ENCODE measurements around the gene CLDN4.
A peak's percentile ranks its signal among the peaks of the same experiment; 100 is the strongest.
"Not testable (repeated sequence)": the region's sequence is repeated elsewhere in the genome, so short reads cannot be mapped to it uniquely, and the experiment has no call there.

Gene CLDN4, protein sequence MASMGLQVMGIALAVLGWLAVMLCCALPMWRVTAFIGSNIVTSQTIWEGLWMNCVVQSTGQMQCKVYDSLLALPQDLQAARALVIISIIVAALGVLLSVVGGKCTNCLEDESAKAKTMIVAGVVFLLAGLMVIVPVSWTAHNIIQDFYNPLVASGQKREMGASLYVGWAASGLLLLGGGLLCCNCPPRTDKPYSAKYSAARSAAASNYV

DNA sequence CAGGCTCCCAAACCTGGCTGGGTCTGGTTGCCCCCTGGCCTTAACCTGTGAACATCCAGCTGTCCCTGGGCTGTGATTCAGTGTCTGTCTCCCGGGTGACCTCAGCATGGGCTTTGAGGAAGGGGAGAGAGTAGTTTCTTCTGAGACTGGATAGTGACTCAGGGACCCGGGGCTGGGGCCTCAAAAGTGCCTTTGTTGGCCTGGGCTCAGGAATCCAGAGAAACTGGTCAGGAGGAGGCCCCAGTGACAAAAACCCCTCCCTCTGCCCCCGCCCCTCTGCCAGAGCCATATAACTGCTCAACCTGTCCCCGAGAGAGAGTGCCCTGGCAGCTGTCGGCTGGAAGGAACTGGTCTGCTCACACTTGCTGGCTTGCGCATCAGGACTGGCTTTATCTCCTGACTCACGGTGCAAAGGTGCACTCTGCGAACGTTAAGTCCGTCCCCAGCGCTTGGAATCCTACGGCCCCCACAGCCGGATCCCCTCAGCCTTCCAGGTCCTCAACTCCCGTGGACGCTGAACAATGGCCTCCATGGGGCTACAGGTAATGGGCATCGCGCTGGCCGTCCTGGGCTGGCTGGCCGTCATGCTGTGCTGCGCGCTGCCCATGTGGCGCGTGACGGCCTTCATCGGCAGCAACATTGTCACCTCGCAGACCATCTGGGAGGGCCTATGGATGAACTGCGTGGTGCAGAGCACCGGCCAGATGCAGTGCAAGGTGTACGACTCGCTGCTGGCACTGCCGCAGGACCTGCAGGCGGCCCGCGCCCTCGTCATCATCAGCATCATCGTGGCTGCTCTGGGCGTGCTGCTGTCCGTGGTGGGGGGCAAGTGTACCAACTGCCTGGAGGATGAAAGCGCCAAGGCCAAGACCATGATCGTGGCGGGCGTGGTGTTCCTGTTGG, at the start of gene CLDN4:
TSS of gene CLDN4 (plus strand) at position 316 of the 903 bp plus-strand sequence. CDS start at position 522, 206 bp downstream.
- DNase-seq: no peak

DNA sequence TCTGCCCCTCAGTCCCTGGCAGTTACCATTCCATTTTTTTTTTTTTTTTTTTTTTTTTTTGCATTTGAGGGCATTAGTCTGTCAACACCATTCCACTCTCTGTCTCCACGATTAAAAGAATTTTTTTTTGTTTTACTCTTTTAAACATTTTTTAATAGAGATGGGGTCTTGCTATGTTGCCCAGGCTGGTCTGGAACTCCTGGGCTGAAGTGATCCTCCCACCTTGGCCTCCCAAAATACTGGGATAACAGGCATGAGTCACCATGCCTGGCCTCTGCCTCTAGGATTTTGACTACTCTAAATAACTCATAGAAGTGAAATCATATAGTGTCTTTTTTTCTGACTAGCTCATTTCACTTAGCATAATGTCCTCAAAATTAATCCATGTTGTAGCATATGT, 44.2 kb upstream of the CLDN4 start:
- DNase-seq: no peak

DNA sequence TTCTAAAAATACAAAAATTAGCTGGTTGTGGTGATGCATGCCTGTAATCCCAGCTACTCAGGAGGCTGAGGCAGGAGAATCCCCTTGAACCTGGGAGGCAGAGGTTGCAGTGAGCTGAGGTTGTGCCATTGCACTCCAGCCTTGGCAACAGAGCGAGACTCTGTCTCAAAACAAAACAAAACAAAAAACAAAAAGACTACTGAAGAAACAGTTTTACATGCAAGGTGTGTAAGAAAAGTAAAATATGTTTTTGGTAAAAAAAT, 43.1 kb upstream of the CLDN4 start:
- DNase-seq: not testable (repeated sequence)

DNA sequence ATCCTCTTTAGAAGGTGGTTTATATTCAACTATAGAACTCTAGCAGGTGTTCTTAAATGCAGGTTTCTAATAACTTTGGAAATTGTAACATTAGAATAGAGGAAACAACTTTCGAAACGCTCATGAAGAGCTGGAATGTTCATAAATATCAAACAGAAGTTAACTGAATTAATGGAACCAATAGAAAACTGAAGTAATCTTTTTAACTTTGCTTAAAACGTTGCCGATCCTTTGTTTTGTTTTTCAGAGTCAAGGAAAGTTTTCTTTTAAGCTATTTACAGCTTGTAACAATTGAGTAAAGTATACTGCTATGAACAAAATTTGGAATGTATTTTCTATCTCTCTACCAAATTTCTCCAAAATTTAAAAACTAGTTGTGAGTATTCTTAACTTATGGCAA, 41.7 kb upstream of the CLDN4 start:
- DNase-seq: no peak

DNA sequence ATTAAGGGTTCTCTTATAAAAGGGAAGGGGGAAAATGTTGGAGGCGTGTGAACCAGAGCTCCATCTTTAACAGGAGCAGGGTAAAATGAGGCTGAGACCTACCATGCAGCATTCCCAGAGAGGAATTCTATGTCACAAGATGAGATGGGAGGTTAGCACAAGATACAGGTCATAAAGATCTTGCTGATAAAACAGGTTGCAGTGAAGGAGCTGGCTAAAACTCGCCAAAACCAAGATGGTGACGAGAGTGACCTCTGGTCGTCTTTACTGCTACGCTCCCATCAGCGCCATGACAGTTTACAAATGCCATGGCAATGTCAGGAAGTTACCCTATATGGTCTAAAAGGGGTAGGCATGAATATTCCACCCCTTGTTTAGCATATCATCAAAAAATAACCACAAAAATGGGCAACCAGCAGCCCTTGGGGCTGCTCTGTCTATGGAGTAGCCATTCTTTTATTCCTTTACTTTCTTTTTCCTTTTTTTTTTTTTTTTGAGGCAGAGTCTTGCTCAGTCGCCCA, 39.6 kb upstream of the CLDN4 start:
- DNase-seq: not testable (repeated sequence)

DNA sequence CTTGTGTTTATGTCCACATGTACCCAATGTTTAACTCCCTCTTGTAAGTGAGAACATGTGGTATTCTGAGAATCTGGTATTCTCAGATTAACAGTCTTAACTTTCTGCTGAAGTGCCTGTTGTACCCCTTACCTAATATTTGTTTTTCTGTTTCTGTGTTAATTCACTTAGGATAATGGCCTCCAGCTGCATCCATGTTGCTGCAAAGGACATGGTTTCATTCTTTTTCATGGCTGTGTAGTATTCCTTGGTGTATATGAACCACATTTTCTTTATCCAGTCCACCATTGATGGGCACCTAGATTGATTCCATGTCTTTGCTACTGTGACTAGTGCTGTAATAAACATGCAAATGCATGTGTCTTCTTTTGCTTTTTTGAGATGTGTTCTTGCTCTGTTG, 35.6 kb upstream of the CLDN4 start:
- not testable (repeated sequence) for DNase-seq

DNA sequence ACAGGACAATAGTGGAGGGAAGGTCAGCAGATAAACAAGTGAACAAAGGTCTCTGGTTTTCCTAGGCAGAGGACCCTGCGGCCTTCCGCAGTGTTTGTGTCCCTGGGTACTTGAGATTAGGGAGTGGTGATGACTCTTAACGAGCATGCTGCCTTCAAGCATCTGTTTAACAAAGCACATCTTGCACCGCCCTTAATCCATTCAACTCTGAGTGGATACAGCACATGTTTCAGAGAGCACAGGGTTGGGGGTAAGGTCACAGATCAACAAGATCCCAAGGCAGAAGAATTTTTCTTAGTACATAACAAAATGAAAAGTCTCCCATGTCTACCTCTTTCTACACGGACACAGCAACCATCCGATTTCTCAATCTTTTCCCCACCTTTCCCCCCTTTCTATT, 34.1 kb upstream of the CLDN4 start:
- not testable (repeated sequence) for DNase-seq

DNA sequence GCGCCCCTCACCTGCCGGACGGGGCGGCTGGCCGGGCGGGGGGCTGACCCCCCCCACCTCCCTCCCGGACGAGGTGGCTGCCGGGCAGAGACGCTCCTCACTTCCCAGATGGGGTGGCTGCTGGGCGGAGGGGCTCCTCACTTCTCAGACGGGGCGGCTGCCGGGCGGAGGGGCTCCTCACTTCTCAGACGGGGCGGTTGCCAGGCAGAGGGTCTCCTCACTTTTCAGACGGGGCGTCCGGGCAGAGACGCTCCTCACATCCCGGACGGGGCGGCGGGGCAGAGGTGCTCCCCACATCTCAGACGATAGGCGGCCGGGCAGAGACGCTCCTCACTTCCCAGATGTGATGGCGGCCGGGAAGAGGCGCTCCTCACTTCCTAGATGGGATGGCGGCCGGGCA, 33.6 kb upstream of the CLDN4 start:
- not testable (repeated sequence) for DNase-seq

DNA sequence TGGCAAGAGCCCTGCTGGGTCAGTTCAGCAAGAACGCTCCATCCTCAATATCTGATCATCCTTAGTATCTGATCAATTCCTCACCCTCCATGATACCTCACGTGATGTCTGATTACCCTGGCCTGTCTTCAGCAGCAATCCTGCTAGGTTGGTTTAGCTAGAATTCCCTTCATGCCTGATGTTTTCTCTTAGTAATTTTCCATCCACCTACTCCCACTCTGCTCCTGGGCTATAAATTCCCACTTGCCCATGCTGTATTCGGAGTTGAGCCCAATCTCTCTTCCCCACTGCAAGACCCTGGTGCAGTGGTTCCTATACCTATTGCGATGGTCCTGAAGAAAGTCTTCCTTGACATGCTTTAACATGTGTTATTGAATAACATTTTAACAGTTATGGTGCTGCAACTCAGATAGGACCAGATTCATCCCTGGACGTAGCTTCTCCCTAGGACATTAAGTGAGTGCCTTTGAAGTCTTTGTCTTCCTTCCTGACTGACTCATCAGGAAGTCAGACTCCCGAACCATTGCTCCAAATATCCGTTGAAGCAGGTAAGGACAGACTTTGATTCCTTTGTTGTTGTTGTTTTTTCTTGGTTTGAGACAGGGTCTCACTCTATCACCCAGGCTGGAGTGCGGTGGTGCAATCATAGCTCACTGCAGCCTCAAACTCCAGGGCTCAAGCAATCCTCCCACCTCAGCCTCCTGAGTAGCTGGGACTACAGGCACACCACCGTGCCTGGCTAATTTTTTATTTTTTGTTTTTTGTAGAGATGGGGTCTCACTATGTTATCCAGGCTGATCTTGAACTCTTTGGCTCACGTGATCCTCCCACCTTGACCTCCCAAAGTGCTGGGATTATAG, 31.3 kb upstream of the CLDN4 start:
- no peak for DNase-seq

DNA sequence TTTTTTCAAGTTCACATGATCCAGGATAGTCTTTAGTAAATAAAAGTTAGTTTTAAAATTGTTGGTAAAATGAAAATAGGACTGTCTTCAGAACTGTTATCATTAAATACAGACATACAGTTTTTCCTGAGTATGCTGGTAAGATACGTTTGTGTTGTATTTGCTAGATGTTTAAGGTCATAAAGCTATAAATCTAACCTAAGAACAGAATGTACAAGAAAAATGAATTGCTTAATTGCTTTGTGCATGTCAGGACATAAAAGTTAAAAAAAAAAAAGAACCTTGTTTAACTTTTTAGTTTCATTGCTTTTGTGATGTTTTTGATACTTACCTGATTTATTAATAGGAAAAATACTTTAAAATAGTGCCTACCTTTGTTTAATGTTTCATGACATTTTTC, 29.2 kb upstream of the CLDN4 start:
- DNase-seq: no peak

DNA sequence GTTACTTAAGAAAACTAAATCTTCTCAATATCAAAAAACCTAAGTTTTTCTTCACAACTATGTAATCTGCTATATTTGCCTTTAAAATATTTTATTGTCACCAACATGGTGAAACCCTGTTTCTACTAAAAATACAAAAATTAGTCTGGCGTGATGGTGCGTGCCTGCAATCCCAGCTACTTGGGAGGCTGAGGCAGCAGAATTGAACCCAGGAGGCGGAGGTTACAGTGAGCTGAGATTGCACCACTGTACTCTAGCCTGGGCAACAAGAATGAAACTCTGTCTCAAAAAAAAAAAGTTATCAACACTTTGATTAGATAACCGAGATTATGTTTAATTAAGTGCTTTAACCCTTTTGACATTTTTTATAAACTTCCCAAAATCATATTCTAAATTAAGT, 28.3 kb upstream of the CLDN4 start:
- DNase-seq: no peak

DNA sequence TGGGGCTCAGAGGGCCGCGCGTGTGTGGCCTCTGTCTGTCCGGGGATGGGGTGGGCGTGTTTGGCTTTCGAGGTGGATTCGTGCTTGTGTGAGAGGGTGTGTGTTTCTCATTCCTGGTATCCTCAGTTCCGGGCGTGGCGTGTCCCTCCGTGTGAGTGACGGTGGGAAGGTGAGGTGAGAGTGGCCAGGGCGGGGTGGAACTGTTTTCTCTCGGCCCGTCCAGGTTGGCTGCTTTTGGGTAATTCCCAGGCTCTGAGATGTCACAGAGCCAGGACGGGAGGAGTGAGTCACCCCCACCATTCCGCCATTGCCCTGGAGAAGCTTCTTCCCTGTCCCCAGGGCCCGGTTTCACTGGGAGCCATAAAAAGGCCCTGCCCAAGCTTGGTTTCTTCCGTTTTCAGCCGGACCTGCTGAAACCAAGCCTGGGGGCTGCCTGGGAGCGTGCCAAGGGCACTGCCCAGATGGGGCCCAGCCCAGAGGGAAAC, 21.3 kb upstream of the CLDN4 start:
- DNase-seq: peak; percentile 43

DNA sequence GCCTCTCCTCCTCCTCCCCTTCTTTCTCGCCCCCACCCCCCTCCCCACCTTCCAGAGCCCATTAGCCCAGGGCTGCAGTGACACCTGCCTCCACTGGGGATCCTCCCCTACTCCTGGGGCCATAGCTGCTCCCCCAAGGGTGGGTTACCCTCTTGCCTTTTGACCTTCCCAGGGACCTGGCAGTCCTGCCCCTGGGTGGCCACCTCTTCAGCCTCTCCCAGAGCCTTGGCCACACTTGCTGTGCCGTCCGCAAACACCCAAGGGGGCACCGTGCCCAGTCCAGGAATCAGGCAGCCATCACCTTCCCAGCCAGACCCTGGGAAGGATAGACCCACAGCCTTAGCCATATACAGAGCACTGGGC, 19.8 kb upstream of the CLDN4 start:
- no peak for DNase-seq

DNA sequence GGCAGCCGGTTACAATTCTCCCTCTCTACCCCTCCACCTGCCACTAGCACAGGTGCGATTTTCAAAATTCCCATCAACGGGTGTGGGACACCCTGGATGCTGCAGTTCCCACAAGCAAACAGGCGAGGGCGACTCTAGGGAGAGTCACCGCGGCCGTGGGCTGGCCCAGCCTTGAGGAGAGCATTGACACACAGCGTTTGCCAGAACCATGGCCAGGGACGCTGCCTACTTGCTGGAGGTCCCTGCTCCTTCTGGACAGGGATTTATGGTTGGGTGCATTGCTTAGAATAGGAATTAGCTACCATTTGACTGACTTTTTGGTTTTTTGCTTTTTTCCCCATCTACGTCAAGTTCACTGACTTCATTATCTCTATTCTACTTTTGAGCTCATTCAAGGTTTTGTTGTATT, 19.0 kb upstream of the CLDN4 start:
- DNase-seq: peak; percentile 46

DNA sequence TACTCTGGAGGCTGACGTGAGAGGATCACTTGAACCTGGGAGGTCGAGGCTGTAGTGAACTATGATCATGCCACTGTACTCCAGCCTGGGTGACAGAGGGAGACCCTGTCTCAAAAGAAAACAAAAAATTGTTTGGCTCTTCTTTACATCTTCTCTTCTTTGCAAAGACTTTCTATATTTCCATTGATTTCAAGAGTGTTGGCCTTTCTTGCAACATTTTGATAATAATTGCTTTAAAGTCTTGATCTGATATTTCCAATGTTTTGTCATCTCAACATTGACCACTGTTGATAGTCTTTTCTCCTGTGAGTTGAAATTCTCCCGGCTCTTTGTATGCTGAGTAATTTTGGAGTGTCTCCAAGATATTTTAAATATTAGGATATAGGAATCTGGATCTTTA, 17.8 kb upstream of the CLDN4 start:
- no peak for DNase-seq

DNA sequence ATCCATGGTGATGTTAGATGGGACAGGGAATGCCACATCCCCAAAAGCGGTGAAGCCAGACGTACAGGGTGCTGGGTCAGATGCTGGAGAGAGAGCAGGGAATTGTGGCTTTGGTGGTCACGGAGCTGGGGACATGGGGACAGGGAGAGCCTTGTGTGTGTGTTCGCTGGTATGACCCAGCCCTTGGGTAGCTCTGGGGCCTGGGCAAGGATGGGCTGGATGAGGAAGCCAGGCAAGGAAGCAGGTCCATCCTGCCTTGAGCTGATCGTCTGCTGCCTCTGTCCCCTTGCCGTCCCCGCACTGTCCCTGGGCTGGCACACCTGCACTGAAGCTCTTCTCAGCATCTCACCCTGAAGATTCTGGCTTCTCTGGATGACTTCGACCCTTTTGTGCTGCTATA, 15.4 kb upstream of the CLDN4 start:
- no peak for DNase-seq

DNA sequence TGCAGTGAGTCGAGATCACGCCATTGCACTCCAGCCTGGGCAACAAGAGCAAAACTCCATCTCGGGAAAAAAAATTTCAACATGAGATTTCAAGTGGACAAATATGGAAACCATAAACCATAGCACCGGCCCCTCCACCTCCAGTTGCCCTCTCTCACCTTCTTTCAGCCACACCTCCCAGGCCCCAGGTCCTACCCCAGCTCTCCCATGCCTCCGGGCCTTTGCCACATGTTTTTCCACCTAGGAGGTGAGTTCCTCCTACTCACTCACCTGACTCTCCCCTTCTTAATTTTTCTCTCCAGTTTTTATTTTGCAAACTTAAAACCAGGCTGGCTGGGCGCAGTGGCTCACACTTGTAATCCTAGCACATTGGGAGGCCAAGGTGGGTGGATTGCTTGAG, 13.7 kb upstream of the CLDN4 start:
- no peak for DNase-seq

DNA sequence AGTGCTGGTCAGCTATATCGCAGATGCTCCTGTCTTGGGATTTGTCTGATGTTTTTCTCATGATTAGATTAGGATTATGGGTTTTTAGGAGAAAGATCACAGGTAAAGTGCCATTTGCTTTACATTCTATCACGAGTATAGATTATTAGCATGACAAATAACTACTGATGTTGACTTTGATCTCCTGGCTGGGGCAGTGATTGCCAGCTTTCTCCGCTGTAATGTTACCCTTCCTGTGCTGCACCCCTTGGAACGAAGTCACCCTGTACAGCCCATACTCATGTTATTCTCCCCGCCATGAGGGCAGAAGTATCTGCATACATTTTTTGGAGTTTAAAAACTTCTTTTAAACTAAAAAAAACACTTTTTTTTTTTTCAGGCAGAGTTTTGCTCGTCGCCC, 10.8 kb upstream of the CLDN4 start:
- no peak for DNase-seq

DNA sequence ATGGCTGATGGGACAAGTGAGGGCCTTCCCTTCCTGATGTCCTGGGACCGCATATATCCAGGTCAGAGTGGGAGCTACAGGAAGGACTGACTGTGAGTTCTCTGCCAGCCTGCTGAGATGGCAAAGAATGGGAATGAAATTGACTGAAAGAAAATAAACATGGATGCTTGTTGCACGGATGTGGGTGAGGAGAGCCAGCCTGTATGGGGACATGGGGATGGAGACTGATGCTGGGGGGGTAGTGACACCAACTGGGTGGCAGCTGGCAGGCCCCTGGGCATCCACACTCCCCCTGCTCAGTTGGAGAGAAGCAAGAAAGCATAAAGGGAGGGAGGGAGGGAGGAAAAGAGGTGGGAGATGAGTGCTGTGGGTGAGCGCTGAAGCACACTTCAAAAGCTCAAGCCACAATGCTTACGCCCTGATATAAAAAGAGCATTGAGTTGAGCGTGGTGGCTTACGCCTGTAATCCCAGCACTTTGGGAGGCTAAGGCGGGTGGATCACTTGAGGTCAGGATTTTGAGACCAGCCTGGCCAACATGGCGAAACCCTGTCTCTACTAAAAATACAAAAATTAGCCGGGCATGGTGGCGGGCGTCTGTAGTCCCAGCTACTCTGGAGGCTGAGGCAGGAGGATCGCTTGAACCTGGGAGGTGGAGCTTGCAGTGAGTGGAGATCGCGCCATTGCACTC, 9.1 kb upstream of the CLDN4 start:
- peak; percentile 43 for DNase-seq

DNA sequence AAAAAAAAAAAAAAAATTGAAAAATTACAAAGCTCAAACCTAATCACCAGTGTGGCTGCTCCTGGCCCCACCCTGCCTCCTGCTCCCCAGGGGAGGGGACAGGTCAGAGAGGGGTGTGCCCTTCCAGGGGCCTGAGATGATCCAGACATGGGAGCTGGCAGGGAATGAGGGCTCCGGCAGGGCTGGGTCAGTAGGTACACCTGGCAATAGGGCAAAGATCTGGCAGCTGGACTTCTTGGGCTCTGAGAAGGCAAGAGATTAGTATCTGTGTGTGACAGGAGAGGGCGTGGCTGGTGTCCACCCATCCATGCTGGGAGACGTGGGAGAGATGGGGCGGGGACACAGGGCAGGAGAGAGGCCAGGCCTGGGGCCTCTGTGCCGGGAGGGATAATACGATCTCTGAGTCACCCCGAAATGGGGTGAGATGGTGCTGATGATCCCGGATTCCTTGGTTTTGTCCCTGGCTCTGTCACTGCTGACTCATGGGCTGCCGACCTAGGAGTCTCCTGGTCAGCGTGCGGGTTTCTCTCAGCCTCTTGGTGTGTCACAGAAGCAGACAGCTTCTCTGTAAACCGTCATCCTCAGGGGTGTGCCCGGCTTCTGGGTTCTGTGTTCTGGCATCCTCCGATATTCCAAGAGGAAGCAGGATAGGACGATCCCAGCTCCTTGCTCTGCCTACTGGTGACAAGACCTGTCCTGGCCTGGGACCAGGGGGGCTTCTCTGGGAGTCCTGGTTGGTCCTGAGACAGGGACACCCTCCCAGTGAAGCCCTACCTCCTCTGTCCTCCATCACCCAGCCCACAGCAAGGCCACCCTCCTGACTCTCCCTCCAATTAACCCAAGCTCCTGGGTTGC, 8.2 kb upstream of the CLDN4 start:
- DNase-seq: no peak

DNA sequence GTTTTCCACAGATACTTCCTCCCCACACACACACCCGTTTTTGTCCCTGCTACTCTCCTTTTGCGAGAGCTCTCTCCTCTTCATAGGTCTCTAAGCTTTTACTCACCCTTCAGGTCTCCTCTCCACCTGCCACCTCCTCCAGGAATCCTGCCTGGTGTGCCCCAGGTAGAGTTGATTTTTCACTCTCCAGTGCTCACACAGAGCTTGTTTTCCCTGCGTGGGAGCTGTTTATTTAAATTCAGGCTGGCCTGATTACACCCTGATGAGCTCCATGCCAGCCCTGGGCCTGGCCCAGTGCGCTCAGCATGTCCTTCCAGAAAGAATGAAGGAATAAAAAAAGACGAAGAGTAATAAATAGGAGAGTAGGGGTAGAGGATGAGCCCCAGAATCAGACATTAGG, 7.5 kb upstream of the CLDN4 start:
- DNase-seq: no peak

All from MV-4-11 (cell line).